Fibroblast of lung (primary cell): Measurements from ENCODE around the gene EIF1. TPM values are rescaled to one million over a fixed set of nuclear protein-coding genes. Genes with fewer than 3 reads are reported as not detected.

ENCODE experiments used
- DNase-seq, 2 donors: peaks; one replicate each; pipeline versions ENCODE4 v3.0.0 to v3.0.0-alpha.2; 2010; ENCODE audit warnings: low read depth in 2 of 2
- H2AFZ ChIP-seq: 2 replicates; pipeline ENCODE4 v1.5.1; 2012; ENCODE audit warnings: low read length, control low read depth, inconsistent platforms
- H3K27ac ChIP-seq: 2 replicates; pipeline ENCODE4 v1.5.1; 2011; ENCODE audit warnings: low read length, control low read depth; ENCODE audit not compliant: insufficient read depth
- H3K27me3 ChIP-seq: 2 replicates; pipeline ENCODE4 v1.5.1; 2011; ENCODE audit warnings: mild to moderate bottlenecking, low read length; ENCODE audit not compliant: control insufficient read depth, insufficient read depth
- H3K36me3 ChIP-seq: 2 replicates; pipeline ENCODE4 v1.5.1; 2011; ENCODE audit warnings: low read length; ENCODE audit not compliant: control insufficient read depth, insufficient read depth
- H3K4me1 ChIP-seq: 2 replicates; pipeline ENCODE4 v1.5.1; 2011; ENCODE audit warnings: low read length; ENCODE audit not compliant: control insufficient read depth, insufficient read depth; ENCODE audit errors: extremely low read depth
- H3K4me2 ChIP-seq: 2 replicates; pipeline ENCODE4 v1.5.1; 2011; ENCODE audit warnings: low read length, control low read depth; ENCODE audit not compliant: insufficient read depth; ENCODE audit errors: extremely low read depth
- H3K4me3 ChIP-seq, 4 experiments: fragments of 200-600 bp in 1 of 4; sonication (generic) in 1 of 4; replicated peaks in 1 of 4; 2 replicates each; pipeline ENCODE4 v1.5.1; 2011 to 2016; ENCODE audit warnings: low read length in 4 of 4, low read depth in 3 of 4, mild to moderate bottlenecking in 3 of 4, control low read depth in 2 of 4, inconsistent platforms in 1 of 4, mixed read lengths in 1 of 4; ENCODE audit not compliant: insufficient read depth in 1 of 4; ENCODE audit errors: control extremely low read depth in 1 of 4
- H3K79me2 ChIP-seq: 2 replicates; pipeline ENCODE4 v1.5.1; 2012; ENCODE audit warnings: mild to moderate bottlenecking, low read length, inconsistent platforms; ENCODE audit not compliant: control insufficient read depth, insufficient read depth
- H3K9ac ChIP-seq: 2 replicates; pipeline ENCODE4 v1.5.1; 2011; ENCODE audit warnings: mild to moderate bottlenecking, low read length, control low read depth; ENCODE audit not compliant: insufficient read depth
- H3K9me3 ChIP-seq: 2 replicates; pipeline ENCODE4 v1.5.1; 2012; ENCODE audit warnings: low read depth, low read length; ENCODE audit not compliant: control insufficient read depth, insufficient read depth
- H4K20me1 ChIP-seq: 2 replicates; pipeline ENCODE4 v1.5.1; 2011; ENCODE audit warnings: low read length; ENCODE audit not compliant: control insufficient read depth, insufficient read depth; ENCODE audit errors: extremely low read depth
- CTCF ChIP-seq, 2 donors: IDR thresholded peaks in 1 of 2; conservative IDR thresholded peaks in 1 of 2; 1 replicate in 1 of 2; 2 replicates in 1 of 2; pipeline ENCODE4 v1.5.1; 2011 to 2012; ENCODE audit warnings: low read length in 2 of 2, control low read depth in 1 of 2, inconsistent platforms in 1 of 2, low read depth in 1 of 2, mild to moderate bottlenecking in 1 of 2
- EZH2 ChIP-seq: IDR thresholded peaks from 2 replicates; pipeline ENCODE4 v1.5.1; 2012; ENCODE audit warnings: low read length, control low read depth, mild to moderate bottlenecking; ENCODE audit errors: missing control alignments
- polyA plus RNA-seq, 2 donors: library from polyadenylated mRNA; depleted of rRNA in 1 of 2; stranded (reverse) in 1 of 2; unstranded in 1 of 2; fragments of >200 nt; gene quantifications; 2 replicates each; pipeline ENCODE4 v1.2.1, GENCODE V29; 2011 to 2012; ENCODE audit warnings: missing spikeins in 1 of 2
- total RNA-seq: library from RNA; depleted of rRNA; stranded (reverse); fragments of >200 nt; gene quantifications from 2 replicates; pipeline ENCODE4 v1.2.1, GENCODE V29; 2014

The EIF1 gene
- total and polyA plus RNA-seq, 2 donors (not counting 1 experiment from before 2014, with no cell fraction given) = 145 to 256 TPM

GRCh38 chr17:41651625-41652460 is 36.8 kb upstream of the EIF1 start:
- Histone ChIP-seq H3K4me3 (no peak overlapping the region), H3K27ac (no peak overlapping the region), H3K9me3 (no peaks in the 10 kb centered on the region), H4K20me1 (no peaks in the 10 kb centered on the region), H3K9ac (no peak overlapping the region), H3K36me3 (no peaks in the 10 kb centered on the region), H3K4me1 (peaks cover 8% of the 10 kb centered on the region), H3K27me3 (no peaks in the 10 kb centered on the region), H3K79me2 (no peaks in the 10 kb centered on the region), H2AFZ (no peak overlapping the region), H3K4me2 (no peak overlapping the region)
- DNase-seq = no peak
- TF ChIP-seq EZH2 = no peak
- TF ChIP-seq CTCF (conservative IDR thresholded peaks at IDR 0.05 in 1 of 2, IDR thresholded peaks at IDR 0.05 in 1 of 2; ENCODE audit: low read depth in 1 of 2, low read length in 2 of 2) = no peak

- DNase-seq = no peak
- no peak for TF ChIP-seq EZH2
- TF ChIP-seq CTCF (conservative IDR thresholded peaks at IDR 0.05 in 1 of 2, IDR thresholded peaks at IDR 0.05 in 1 of 2; ENCODE audit: low read depth in 1 of 2, low read length in 2 of 2) = no peak
- Histone ChIP-seq H3K4me1 (peaks cover 8% of the 10 kb centered on the region), H3K9me3 (no peaks in the 10 kb centered on the region), H3K9ac (no peak overlapping the region), H4K20me1 (no peaks in the 10 kb centered on the region), H3K36me3 (no peaks in the 10 kb centered on the region), H3K27ac (no peak overlapping the region), H3K79me2 (no peaks in the 10 kb centered on the region), H2AFZ (no peak overlapping the region), H3K4me2 (no peak overlapping the region), H3K4me3 (no peak overlapping the region), H3K27me3 (no peaks in the 10 kb centered on the region)
Observed at GRCh38 chr17:41652461-41652970, 36.2 kb upstream of the EIF1 start.

GRCh38 chr17:41653421-41653820 is 35.3 kb upstream of the EIF1 start:
- no peak overlapping the region for H3K27ac ChIP-seq
- no peaks in the 10 kb centered on the region for H4K20me1 ChIP-seq
- H2AFZ ChIP-seq = no peak overlapping the region
- H3K9ac ChIP-seq = no peak overlapping the region
- H3K36me3 ChIP-seq = no peaks in the 10 kb centered on the region
- H3K4me3 ChIP-seq = no peak overlapping the region
- H3K4me1 ChIP-seq = peaks cover 2% of the 10 kb centered on the region
- H3K79me2 ChIP-seq = no peaks in the 10 kb centered on the region
- no peaks in the 10 kb centered on the region for H3K9me3 ChIP-seq
- H3K4me2 ChIP-seq = no peak overlapping the region
- H3K27me3 ChIP-seq = no peaks in the 10 kb centered on the region
- no peak for TF ChIP-seq EZH2
- TF ChIP-seq CTCF (conservative IDR thresholded peaks at IDR 0.05 in 1 of 2, IDR thresholded peaks at IDR 0.05 in 1 of 2; ENCODE audit: low read depth in 1 of 2, low read length in 2 of 2) = no peak
- DNase-seq = no peak
